Adipose tissue (tissue), 3 donors: ENCODE measurements around the gene CALCOCO1. TPM values are rescaled to one million over a fixed set of nuclear protein-coding genes. Genes with fewer than 3 reads are reported as not detected.
"Not testable (repeated sequence)": the region's sequence is repeated elsewhere in the genome, so short reads cannot be mapped to it uniquely, and the experiment has no call there.

ENCODE experiments used
- H3K27ac ChIP-seq: one replicate; pipeline ENCODE4 v1.5.1; 2013; ENCODE audit warnings: low read depth, low read length
- WGBS, 3 donors: extraction: QIAGEN DNeasy Blood & Tissue Kit; methylation state at CpG; one replicate each; pipeline ENCODE4 v1.1.7; 2013; 5-methylcytosine and 5-hydroxymethylcytosine counted together
- polyA plus RNA-seq, 3 donors: library from polyadenylated mRNA; stranded (reverse); fragments of 200-250 nt; gene quantifications; one replicate each; pipeline ENCODE4 v1.2.3, GENCODE V29; 2013
- donor health status: healthy with polysubstance abuse.
- donor health status: Bipolar disorder and iron deficiency.
- donor health status: healthy.

The CALCOCO1 gene
- polyA plus RNA-seq, 3 donors = 82.7 to 149 (median 116) TPM

DNA sequence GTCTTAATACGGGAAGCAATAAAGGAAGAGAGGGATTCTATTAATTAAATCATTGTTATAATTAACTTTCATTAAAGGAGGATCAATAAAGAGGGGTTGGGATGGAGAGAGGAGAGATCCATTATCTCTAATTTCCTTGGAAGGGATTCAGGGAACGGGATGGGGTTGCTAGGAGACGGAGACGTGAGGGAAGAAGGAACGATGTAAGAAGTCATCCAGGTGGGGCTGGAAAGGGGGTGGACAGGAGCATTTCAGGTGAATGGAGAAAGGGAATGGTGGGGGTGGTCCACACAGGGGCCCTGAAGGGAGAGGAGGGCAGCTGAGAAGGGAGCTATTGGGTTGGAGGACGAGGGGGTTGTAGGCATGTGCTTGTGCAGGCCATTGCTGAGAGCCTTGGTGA lies 17.2 kb downstream of the CALCOCO1 start:
- WGBS, 3 donors = 31 to 46% (median 46%) methylated on average over 6 of the region's 6 CpGs
- H3K27ac ChIP-seq = no peak overlapping the region

DNA sequence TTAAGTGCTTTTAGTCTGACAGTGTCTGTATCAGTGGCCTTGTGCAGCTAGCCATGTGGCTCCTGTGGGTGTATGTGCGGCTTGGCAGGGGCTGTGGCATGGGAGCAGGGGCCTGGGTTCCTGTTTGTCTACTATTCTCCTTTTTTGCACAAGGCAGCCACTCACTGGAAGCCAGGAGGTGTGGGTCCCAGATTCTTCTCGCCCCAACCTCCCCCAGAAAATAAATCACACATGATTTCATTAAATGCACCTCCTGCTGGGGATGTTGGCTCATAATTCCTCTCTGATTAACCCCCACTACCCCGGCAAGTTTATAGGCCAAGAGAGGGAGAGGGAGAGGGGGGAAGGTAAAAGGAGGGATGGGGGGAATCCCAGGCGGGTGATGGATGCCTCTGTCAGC lies 17.6 kb downstream of the CALCOCO1 start:
- 37 to 39% (median 38%) methylated on average over 4 of the region's 4 CpGs for WGBS, 3 donors
- H3K27ac ChIP-seq = no peak overlapping the region

DNA sequence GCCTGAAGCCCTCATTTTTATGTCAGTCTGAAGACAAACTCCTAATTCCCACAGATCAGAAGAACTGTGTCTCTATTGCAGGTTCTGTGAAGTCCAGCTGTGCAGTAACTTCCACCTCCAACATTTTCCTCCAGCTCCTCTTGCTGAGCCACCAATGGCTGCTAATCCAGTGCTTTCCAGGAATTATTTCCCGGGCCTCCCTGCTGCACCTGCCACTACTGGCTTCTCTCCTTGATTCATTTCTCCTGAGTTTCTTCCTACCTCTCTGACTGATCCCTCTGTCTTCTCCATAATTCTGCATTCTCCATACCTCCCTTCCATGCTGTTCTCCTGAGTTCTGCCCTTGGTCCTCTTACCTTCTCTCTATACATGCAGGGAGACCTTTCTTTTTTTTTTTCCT lies 21.2 kb downstream of the CALCOCO1 start:
- H3K27ac ChIP-seq = no peak overlapping the region
- 57 to 82% (median 80%) methylated on average over 1 of the region's 1 CpG for WGBS, 3 donors

DNA sequence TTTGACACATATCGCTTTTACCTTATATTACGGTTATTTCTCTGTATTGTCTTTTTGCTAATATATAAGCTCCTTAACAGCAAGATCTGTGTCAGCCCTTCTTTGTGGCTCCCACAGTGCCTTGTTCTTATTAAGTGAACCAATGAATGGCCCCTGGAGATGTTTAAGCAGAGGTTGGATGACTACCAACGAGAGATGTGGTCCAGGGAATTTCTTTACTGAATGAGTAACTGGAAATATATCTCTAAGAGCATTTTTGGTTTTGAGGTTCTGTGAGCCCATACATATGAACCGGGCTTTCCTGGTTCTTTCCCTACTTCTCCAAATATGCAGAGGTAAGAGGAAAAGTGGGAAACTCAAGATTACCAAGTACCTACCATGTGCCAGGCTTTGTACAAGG lies 23.5 kb downstream of the CALCOCO1 start:
- H3K27ac ChIP-seq = no peak overlapping the region
- WGBS, 3 donors = 67 to 76% (median 73%) methylated on average over 4 of the region's 4 CpGs

DNA sequence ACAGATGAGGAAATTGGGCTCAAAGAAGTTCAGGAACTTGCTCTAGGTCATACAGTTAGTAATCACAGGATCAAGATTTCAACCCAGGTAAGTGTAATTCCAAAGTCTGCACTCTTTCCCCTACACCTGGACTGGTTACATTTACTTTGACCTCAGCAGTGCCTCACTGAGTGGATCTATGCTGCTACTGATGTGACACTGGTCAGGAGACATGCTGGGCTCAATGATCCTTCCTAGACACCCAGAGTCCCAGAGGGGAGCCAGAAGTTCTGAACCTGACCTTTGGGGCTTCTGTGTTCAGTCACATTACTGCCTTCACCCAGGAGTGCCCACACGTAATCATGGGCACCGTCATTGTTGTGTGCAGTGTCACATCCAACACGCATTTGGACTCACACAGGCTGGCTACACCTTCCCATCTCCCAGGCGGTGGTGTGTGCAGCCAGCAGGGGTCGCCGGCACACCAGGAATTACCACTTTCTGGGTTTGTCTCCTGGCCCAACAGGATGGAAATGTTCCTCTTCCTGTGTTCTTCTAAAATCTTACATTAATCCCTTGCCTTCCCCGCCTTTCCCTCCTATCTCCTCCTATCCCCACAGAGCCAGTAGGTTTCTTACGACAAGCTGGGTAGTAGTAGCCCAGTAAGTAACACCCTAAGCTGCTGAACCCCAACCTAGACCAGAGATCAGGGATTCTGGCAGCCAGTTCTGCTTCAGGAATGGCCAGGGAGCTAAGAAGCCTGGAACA lies 25.6 kb downstream of the CALCOCO1 start:
- H3K27ac ChIP-seq = no peak overlapping the region
- WGBS, 3 donors = 2 to 4% (median 3%) methylated on average over 8 of the region's 8 CpGs

DNA sequence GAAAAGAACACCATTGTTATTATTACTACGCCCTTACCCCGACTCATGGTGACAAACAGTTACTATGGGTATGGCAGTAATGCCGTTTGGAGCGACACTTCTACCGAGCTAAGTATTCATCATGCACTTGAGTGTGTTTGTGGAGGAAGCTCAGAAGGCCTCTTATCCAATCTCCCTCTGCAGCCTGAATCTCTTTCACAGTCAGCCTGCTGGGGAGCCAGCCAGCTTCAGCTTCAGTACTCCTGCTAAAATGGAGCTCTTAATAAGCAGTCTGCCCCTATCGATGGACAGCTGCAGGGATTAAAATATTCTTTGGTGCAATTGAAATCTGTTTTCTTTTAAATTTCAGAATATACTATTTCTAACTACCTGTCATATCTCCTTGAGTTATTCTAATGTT lies 26.7 kb downstream of the CALCOCO1 start:
- 48 to 56% (median 54%) methylated on average over 6 of the region's 6 CpGs for WGBS, 3 donors
- H3K27ac ChIP-seq = no peak overlapping the region

DNA sequence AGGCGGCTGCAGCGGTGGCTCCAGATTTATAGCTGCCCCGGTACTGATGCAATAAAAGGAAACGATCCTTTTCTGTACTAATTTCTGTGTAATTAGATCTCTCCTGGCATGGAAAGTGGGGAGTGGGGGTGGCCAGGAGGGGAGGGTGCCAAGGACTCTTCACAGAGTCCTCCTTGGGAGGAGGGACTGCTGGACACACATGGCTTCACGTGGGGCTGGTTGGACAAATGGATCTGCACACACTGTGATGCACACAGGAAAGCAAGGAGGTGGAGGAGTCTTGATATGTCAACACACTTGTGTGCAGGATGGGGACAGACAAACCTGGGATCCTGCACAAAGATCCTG lies 27.6 kb downstream of the CALCOCO1 start:
- WGBS, 3 donors = 32 to 55% (median 54%) methylated on average over 5 of the region's 5 CpGs

DNA sequence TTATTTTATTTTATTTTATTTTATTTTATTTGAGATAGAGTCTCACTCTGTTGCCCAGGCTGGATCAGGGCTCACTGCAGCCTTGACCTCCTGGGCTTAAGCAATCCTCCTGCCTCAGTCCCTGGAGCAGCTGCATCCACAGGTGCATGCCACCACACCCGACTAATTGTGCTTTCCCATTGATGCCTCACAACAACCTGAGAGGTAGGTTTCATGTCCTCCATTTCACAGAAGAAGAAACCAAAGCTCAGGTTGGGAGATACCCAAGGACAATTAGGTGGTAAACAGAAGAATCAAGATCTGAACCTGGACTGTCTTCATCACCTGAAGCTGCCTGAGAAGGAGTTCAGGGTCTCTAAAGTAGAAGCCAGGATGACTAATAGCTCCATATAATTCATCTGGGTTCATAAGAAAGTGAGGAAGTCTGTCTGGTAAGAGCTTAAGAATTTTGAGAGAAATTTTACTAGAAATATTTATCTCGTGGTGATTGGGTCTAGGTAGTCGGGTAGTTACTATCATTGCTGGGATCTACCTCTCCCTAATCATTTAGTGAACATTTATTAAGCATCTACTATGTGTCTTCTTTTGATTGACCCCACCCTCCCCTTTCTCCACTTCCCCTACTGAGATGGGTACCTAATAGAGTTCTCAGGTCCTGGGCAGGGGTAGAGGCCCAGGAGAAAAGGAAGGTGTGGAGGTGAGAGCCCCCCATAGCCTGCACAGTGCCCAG lies 28.1 kb downstream of the CALCOCO1 start:
- 63 to 70% (median 65%) methylated on average over 3 of the region's 3 CpGs for WGBS, 3 donors

More for the DNA sequence above, 27.6 kb downstream of the CALCOCO1 start:
- no peak overlapping the region for H3K27ac ChIP-seq

DNA sequence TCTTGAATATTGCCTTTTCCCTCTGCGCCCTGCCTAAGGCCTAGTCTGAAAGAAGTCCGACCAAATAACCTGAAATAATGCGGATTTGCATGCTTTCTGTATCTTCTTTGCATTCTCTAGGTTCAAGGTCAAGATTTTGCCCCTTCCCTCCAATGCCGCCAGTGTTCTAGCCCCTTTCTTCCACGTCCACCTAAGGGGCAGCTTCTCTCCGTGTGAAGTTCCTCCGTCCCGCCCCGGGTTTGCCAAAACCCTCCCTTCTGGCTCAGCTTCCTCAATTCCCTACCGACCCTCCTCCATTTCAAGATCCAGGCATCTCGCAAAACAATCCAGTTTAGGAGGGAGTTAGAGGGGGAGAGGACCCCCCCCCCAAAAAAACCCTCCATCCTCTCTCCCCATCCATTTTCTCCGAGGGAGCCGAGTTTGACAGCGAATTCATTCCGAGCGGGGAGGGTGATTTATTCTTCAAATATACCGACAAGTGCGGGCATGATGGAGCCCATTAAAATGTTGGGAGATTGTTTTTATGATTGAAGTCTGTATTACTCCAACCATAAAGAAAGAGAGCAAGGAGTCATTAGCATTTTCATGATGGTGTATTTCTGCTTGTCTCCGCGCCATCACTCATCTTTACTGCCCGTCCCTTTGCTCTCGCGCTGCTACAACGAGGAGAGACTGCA lies 30.5 kb downstream of the CALCOCO1 start:
- WGBS, 3 donors = 17 to 27% (median 19%) methylated on average over 24 of the region's 24 CpGs
- H3K27ac ChIP-seq = no peak overlapping the region

More for the DNA sequence above, 28.1 kb downstream of the CALCOCO1 start:
- H3K27ac ChIP-seq = no peak overlapping the region

DNA sequence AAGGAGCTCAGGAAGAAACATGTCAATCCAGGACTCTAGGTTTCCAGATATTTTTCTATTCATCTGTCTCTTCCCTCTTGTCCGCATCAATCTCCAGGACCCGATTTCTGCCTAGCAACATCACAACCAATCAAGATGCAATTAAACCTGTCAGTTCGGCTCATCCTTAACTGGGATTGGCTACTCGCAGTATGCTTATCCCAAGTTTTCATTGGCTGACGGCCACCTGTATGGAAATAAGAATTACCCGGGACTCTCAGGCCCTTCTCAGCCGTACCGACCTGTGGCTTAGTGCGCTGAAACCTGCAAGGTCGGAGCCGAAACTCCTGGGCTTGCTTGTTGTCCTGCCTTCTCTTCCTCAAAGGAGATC lies 31.0 kb downstream of the CALCOCO1 start:
- no peak overlapping the region for H3K27ac ChIP-seq
- 5 to 13% (median 10%) methylated on average over 11 of the region's 11 CpGs for WGBS, 3 donors

DNA sequence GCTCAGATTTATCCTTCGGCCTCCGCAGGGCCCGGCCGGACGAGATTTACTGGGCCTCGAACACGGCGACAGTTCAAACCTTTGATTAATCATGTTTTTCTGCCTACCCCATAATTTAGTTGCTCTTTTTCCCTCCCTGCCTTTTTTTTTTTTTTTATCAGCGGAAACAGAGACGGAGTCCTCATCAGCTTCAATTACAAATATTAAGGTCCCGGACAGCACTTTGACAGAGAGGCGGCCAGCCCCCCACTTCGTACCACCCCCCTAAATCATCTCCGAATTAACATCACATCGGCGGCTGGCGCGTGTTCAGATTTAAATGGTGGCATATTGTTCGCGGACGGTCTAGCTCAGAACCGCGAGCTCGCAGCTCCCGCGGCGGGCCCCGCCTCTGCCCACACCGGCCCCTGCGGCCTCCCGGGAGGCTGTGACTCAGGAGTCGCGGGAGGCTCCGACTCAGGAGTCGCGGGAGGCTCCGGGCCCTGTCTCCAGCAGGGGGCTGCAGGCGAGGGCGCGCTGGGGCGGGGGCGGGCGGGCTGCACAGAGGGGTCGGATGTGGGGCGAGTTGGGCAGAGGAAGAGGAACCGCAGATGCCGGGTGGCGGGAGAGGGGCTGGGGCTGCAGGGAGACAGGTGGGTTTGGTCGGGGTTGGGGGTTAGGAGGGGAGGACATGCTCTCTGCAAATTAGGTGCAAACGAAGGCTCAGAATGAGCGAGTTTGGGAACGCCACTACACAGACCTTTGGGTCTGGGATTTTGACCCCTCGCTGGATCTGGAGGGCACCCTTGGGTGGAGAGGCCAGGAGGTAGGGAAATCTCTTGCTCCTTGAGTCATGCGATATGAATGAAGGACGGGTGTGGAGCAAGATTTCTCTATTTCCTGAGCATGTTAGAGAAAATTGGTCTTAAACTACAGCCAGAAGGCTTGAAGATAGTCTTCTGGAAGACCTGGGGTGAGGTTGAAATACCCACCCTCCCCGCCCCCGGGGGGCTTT lies 31.8 kb downstream of the CALCOCO1 start:
- 5 to 8% (median 6%) methylated on average over 56 to 57 of the region's 57 CpGs for WGBS, 3 donors

DNA sequence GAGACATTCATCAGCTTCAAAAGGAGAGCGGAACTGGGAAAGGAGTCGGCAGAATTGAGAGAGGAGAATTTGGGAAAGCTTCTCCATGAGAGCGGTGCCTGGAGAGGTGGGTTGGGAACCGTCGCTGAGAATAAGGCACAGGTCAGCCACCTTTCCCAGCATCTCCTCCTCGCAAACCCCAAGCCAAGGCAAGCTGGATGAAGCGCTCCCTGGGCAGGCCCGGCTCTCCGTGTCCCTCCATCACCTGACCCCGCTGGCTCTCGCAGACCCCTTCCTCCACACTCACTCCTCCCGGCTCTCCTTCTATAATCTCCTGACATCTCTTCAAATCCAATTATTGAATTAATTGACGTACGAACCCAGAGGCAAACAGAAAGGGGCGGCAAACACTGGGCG lies 32.5 kb downstream of the CALCOCO1 start:
- WGBS, 3 donors = 34 to 53% (median 45%) methylated on average over 16 of the region's 16 CpGs
- no peak overlapping the region for H3K27ac ChIP-seq

More for the DNA sequence above, 31.8 kb downstream of the CALCOCO1 start:
- no peak overlapping the region for H3K27ac ChIP-seq

DNA sequence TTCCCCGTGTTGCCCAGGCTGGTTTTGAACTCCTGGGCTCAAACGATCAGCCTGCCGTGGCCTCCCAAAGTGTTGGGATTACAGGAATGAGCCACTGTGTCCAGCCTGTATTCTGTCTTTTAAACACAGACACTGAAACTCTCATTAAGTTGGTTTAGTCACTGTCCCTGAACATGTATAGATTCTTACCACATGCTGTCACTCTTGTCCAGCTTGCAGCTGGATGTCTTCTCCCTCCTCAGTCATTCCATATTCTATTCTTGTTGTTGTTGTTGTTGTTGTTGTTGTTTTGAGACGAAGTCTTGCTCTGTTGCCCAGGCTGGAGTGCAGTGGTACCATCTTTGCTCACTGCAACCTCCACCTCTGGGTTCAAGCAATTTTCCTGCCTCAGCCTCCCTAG lies 39.1 kb downstream of the CALCOCO1 start:
- WGBS, 3 donors = 84 to 87% (median 87%) methylated on average over 4 of the region's 4 CpGs
- H3K27ac ChIP-seq = no peak overlapping the region

DNA sequence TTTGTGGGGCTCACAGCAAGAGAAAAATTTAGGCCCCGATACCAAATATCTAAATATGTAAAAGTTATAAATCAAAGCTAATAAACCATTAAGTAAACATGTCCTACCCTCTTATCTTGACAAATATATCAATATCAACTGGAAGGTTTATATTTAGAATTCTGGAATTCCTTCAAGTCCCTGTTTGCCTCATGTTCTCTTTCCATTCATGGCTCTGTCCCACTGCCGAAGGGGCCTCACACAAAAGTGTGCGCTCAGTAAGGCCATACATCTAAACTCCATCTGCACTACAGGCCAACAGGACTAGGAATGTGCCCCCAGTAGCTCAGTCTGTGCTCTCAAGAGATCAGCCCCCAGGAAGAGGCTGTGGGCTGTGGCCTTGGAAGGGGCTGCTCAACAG lies 40.8 kb downstream of the CALCOCO1 start:
- WGBS, 3 donors = 30 to 88% (median 53%) methylated on average over 3 of the region's 3 CpGs
- H3K27ac ChIP-seq = no peak overlapping the region

DNA sequence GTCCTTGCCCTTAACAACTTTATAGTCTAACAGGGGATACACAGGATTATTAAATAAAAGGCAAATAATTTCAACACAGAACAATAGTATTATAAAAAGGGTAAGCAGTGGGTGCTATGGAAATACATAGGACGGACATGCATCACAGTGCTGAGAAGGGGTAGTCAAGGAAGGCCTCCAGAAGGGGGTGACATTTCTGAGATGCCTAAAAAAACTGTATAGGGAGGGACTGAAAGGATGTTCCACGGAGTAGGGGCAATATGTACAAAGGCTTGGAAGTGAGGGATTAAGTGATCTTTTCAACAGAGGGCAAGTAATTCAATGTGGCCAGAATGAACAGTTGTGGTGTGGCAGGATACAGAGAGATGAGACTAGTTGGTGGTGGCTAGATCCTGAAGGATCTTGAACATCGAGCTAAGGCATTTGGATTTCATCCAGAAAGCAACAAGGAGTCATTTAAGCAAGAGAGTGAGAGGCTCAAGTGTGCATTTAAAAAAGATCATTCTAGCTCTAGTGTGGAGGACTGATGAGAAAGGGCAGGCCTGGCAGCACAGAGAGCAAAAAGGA lies 42.5 kb downstream of the CALCOCO1 start:
- H3K27ac ChIP-seq = no peak overlapping the region
- WGBS, 3 donors = 80 to 91% (median 86%) methylated on average over 3 of the region's 3 CpGs

DNA sequence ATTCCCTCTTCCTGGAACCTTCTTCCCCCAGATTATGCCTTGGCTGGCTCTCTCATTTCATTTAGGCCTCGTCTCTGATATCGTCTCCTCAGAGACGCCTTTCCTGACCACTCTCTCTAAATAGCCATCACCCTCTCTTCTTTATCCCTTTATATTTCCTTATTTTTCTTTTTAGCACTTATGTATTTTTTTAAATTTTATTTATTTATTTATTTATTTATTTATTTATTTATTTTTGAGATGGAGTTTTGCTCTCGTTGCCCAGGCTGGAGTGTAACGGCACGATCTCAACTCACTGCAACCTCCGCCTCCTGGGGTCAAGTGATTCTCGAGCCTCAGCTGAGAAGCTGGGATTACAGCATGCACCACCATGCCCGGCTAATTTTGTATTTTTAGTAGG lies 43.3 kb downstream of the CALCOCO1 start:
- WGBS, 3 donors = 95 to 96% (median 95%) methylated on average over 9 of the region's 9 CpGs

DNA sequence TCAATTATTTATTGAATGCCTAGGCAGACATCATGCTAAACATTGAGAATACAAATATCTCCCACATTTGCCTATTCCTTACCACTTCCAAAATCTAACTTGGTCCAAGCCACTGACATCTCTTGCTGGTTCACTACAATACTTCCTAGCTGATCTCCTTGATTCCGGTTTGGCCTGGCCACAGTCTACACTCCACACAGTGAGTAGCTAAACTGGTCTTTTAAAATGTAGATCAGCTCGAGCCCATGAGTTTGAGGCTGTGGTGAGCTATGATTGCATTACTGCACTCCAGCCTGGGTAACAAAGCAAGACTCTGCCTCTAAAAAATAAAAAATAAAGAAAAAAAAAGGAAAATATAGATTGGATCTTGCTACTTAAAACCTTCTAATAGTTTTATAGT lies 43.8 kb downstream of the CALCOCO1 start:
- 92 to 96% (median 95%) methylated on average over 2 of the region's 2 CpGs for WGBS, 3 donors
- no peak overlapping the region for H3K27ac ChIP-seq

More for the DNA sequence above, 43.3 kb downstream of the CALCOCO1 start:
- no peak overlapping the region for H3K27ac ChIP-seq

DNA sequence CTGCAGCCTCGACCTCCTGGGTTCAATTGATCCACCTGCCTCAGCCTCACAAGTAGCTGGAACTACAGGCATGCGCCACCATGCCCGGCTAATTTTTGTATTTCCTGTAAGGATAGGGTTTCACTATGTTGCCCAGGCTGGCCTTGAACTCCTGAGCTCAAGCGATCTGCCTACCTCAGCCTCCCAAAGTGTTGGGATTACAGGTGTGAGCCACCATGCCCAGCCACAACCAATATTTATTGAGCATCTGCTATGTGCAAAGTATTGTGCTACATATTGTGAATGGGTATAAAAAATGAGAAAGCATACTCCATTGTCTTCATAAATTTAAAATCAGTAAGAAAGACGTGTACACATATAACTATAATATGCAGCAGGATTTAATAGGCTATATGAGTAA lies 47.2 kb downstream of the CALCOCO1 start:
- not testable (repeated sequence) for H3K27ac ChIP-seq
- WGBS, 3 donors = 86 to 93% (median 92%) methylated on average over 5 of the region's 5 CpGs
